GM21390 (cell line): ENCODE data around the gene ZC3H12D.
"Not testable (repeated sequence)": the region's sequence is repeated elsewhere in the genome, so short reads cannot be mapped to it uniquely, and the experiment has no call there.

Experiments used
- ATAC-seq: cut with Tn5 transposase; IDR thresholded peaks from one replicate; pipeline ENCODE4 v1.9.1; 2021; ENCODE audit not compliant: unreplicated experiment

Gene ZC3H12D

DNA sequence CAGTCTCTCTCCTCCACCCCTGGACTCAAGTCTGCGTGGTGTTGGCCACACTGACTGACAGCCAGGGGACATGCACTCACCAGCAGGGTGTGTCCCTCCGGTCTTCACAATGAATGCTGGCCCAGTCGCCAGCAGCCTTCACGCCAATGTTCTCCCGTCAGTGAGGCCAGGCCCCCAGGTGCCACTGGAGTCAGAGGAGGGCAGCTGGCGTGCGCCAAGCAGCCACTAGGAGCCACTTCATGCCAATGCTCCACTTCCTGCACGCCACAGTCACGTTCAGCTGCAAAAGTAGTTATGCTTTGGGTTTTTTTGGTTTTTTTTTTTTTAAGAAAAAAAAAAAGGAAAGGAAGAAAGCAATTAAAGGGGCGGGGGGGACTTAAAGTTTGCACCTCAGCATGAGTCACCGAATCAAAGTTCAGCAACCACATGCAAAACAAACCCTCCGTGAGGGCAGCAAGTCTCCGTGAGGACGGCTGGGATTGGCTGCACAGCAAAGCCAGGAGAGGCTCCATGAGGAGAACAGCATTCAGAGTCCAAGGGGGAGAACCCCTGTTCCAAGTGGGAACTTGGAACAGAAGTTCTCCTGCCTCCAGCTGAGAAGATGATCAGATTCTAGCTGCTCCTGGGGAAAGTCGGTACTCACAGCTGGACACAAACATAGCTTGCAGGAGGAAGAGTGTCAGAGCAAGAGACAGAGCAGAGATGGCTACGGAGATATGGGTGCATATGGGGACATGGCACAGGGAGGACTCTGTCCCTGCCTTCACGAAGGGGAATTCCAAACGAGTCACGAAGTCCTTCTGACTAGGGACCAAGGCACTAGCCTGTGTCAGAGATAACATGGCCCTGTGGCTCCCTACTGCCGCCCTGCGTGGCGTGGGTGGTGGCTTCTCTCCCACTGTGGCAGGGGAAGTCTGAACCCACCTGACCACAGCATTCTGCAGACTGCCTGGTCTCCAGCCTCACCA lies at the start of gene ZC3H12D:
TSS of gene ZC3H12D (minus strand) at position 282 of the 968 bp plus-strand sequence. CDS start 10,471 bp downstream, outside the sequence.
- ATAC-seq: peak; percentile 32

DNA sequence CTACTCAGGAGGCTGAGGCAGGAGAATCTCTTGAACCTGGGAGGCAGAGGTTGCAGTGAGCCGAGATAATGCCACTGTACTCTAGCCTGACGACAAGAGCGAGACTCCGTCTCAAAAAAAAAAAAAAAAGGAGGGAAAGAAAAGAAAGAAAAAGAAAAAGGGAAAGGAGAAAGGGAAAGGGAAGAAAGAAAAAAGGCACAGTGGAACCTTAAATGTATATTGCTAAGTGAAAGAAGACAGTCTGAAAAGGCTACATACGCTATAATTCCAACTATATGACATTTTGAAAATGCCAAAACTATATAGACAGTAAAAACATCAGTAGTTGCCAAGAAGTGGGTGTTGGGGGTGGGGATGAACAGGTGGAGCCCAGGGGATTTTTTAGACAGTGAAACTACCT lies 44.8 kb upstream of the ZC3H12D start:
- ATAC-seq: no peak

DNA sequence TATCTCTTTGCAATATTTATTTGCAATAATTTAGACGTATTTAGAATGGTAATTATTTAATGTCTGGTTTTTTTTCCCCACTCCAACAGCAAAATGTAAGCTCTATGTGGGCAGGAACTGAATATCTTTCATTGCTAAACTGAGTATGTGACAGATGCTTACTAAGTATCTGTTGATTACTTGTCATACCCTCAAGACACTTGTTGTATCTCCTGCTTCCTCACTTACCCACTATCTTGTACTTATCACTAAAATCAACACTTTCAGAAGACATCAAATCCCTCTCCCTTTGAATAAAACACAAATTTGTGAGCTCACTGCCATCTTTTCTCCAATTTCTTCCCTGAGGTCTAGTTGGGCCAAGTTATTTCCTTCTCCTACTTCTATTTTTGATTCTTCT lies 30.7 kb upstream of the ZC3H12D start:
- ATAC-seq: no peak

DNA sequence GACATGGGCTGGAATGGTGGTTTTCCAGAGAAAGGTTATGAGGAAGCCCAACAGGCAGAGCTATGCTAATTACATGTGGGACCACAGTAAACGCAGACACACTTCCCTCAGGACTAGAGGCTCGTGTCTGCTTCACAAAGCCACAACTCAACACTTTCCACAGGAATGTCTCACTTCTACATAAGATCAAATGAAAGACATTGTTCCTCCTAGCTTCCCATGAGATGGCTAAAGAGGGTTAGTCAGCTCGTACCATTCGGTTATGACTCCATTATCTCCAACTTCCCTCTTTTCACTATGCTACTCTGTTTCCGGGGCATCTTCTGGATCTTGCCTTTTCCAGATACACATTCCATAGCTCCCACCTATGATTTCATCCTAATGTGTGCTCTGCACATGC lies 29.1 kb upstream of the ZC3H12D start:
- ATAC-seq: no peak

DNA sequence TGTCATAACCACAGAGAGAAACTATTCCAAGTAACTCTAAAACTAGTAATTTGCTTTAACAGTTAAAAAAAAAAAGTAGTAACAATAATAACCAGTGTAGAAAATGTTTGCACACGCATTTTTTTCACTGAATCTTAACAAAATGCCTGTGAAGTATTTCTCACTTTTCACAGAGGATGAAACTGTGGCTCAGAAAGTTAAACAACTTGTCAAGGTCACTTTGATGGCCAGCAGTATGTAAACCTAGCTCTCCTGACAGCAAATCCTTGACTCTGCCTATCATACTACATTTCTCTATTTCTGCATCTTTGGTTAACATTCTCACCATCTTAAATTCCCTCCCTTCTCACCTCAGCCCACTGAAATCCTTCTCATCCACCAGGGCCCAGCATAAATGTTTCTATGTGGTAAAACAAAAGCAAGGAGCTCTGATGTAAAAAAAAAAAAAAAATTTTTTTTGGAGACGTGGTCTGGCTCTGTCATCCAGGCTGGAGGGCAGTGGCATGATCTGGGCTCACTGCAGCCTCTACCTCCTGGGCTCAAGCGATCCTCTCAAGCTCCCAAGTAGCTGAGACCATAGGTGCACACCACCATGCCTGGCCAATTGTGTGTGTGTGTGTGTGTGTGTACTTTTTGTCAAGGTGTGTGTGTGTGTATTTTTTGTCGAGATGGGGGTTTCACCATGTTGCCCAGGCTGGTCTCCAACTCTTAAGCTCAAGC lies 26.1 kb upstream of the ZC3H12D start:
- ATAC-seq: no peak

DNA sequence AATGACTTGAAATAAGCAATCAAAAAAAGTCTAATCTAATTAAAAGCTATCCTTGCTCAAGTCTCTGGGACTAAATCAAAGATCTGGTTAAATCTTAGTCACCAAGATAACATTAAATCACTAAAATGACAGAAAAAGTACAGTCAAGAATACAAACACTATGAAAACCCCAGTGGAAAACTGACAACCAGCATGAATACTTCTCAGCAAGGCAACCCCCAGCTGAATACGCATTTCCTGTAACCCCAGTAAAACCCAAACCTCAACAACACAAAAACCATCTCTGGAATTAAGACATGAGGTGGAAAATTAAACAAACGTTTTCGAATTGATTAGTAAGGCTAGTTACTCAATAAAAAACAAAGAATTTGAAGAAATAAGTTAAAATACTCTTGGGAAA lies 23.7 kb upstream of the ZC3H12D start:
- ATAC-seq: no peak

DNA sequence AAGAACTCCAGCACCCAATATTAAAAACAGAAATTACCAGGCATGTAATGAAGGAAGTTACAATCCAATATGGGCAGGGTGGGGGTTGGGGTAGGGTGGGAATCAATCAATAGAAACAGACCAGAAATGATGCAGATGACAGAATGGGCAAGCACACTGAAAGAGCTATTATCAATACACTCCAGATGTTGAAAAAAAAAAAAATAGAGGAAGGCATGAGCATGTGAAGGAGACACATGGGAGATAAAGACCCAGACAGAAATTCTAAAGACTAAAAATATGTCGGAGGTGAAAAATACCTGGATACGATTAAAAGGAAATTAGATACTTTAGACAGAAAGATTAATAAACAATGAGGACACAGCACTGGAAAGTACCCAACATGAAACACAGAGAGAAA lies 19.1 kb upstream of the ZC3H12D start:
- no peak for ATAC-seq

DNA sequence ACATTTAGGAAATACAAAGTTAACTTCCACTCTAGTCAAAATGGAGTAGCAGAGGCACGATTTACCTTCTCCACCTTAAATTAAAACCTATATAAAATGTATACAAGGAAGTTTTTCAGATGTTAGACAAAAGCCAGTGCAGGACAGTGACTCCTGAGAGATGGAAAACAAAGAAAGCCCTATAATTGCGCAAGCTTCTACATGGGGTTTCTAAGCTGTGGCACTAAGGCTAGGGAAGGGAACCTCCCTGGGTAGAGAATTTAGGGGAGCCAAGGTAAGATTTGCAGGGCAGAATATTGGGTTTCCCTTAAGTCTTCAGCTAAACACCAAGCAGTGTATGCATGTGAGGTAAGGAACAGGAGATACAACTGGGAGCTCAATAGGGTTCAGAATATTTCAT lies 18.5 kb upstream of the ZC3H12D start:
- no peak for ATAC-seq

DNA sequence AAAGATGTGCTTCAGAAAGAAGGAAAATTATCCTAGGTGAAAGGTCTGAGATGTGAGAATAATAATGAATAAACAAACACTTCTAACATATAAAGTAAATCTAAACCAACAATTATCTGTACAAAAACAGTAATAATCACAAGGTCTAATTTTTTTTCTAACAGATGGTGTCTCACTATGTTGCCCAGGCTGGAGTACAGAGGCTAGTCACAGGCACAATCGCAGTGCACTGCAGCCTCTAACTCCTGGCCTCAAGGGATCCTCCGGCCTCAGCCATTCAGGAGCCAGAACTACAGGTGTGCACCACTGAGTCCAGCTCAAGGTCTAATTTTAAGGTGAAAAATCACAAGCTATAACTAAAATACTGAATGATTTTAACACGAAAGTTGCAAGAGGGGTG lies 17.0 kb upstream of the ZC3H12D start:
- ATAC-seq: no peak

DNA sequence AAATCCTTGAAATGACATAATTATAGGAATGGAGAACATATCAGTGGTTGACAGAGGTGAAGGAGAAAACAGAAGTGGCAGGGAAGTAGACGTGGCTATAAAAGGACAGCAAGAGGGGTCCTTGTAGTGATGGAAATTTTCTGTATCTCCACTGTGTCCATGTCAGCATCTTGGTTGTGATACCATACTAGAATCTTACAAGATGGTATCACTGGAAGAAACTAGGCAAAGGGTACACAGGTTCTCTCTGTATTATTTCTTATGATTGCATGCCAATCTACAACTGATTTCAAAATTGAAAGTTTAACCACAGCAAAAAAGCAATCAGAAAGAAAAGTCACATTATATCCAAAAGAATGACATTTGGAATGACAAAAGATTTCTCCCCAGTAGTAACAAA lies 16.4 kb upstream of the ZC3H12D start:
- ATAC-seq: no peak

DNA sequence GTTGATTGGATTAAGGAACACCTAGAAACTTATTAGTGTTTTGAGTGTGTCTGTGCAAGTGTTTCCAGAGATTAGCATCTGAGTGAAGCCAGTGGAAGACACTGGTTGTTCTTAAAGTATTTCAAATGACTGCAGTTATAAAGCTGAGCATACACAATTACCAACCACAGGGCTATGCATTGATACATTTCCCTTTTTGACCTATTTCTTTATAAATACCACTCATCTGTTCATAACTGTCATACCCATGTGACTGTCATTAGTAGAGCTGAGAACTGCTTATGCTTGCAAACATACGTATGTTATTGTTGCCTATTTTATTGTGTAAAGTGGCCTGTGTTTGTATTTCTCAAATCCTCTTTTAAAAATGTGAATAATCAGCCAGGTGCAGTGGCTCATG lies 15.3 kb upstream of the ZC3H12D start:
- ATAC-seq: no peak

DNA sequence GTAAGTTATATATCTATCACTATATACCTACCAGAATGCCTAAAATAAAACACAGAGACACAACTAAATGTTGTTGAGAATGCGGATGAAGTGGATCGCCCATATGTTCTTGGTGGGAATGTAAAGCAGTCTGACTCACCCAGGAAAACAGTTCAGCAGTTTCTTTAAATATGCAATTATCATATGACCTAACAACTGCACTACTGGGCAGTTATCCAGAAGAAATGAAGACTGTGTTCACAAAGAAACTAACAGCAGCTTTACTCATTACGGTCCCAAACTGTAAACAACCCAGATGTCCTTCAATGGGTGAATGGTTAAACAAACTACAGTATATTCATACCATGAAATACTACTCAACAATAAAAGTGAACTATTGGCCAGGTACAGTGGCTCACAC lies 14.3 kb upstream of the ZC3H12D start:
- no peak for ATAC-seq

DNA sequence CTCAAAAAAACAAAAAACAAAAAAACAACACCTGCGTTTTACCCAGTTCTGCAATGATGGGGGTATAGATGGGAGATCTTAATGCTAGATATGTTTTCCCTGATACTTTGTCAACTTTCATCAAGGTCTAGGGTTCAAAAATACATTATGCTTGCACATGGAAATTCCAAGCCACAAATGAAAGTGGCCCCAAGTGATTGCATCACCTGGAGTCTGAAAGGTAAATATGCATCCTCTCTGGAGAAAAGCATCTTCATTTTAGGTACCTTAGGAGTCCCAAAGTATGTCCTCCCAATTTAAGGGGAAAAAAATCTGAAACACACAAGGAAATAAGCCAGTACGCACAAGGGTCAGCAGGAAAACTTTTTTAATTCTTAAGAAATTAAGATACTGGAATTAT lies 12.6 kb upstream of the ZC3H12D start:
- no peak for ATAC-seq

DNA sequence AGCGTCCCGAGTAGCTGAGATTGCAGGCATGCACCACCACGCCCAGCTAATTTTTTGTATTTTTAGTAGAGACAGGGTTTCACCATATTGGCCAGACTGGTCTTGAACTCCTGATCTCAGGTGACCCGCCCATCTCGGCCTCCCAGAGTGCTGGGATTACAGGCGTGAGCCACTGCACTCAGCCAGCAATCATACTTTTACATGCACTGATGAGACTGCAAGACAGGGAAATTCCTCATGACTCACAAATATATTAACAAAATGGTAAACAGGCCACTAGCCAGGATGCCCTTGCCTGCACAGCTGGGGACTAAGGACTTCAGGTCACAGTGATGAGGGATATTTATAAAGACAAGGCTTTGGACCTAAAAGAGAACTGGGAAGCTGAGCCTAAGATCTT lies 11.8 kb upstream of the ZC3H12D start:
- not testable (repeated sequence) for ATAC-seq

DNA sequence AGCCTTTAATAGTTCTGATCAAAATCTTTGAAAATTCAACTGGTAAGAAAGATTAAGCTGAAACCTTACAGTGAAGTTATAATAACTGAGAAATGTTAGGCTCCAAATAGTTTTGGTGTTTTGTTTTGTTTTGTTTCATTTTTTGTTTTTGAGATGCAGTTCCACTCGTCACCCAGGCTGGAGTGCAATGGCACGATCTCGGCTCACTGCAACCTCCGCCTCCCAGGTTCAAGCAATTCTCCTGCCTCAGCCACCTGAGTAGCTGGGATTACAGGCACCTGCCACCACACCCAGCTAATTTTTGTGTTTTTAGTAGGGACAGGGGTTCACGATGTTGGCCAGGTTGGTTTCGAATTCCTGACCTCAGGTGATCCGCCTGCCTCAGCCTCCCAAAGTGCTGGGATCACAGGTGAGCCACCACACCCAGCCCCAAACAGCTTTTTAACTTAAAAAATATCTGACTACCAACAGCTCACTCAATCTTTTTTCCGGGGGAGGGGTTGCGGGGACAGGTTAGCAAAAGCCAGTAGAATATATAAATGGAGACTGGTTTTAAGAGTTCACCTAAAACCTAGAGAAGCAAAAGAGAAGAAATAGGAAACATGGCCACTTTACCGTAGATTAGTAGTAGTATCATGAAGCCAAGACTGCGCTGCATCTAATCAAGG lies 10.7 kb upstream of the ZC3H12D start:
- ATAC-seq: not testable (repeated sequence)

DNA sequence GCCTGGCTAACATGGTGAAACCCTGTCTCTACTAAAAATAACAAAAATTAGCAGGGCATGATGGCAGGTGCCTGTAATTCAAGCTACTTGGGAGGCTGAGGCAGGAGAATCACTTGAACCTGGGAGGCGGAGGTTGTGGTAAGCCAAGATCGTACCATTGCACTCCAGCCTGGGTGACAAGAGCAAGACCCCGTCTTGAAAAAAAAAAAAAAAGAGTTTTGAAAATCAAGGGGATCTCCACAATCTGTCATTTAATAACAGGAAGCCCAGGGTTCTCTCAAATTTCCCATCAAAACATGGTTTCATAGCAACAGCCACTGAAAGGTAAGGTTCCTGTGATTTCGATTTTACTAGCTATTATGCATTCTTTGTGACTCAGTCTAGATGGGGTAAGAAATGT lies 10.0 kb upstream of the ZC3H12D start:
- peak; percentile 70 for ATAC-seq

DNA sequence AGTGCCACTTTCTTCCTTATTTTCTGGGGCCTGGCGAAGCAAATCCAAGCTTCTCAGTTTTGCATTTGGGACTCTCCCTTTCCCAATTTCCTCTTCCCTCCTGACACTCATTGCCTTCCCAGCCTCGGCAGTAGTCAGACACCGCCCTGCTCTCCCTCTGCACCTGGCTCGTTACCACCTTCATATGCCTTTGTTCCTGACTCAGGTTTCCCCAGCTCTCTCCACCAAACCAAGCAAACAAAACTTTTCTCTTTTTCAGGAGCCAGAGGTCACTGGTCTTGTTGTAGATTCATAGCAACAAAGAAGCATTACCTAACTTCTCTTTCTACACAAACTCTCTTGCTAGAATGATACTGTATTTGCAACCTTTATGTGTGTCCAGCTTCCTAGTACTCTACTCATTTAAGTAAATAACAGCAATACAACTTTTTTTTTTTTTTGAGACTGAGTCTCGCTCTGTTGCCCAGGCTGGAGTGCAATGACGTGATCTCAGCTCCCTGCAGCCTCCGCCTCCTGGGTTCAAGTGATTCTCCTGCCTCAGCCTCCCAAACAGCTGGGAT lies 9.0 kb upstream of the ZC3H12D start:
- no peak for ATAC-seq

DNA sequence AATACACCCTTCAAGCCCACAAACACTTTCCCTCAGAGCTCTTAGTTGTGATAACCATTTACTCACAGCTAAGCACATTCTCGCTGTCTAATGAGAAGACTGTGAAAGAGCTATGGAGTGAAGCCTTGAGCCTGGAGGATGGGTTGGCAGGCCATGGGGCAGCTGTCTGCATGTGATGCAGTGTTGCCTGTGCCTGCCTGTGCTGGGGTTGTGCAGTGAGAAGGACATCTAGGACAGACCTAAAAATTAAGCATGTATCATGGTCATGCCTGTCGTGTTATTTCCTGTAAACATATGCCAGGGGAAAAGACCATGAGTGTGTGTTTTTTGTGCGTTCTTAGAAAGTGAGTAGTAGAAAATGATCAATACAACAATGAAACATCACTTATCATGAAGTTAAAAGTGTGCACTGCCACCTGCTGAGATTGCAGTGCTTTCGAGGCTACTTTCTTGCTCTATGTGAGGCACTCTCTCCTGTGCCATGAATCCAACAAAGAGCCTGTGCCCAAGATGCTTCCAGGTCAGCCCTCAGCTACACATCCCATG lies 8.1 kb upstream of the ZC3H12D start:
- ATAC-seq: no peak

DNA sequence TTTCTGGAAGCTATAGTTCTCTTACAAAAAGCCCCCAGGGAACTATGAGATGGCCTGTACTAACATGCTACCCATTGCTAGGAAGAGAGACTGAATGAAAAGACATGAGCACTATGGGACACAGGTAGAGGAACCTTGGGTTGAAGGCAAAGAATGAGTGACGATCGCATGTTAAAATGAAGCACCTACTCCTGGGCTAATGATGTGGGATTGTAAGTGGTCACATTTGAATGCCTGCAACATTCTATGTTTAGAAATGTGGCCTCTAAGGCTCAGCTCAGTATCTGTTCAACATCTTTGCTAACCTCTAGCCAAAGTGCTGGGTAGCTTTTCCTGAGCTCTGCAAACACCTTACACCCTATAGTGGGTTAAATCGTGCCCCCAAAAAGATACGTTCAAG lies 5.2 kb upstream of the ZC3H12D start:
- no peak for ATAC-seq

DNA sequence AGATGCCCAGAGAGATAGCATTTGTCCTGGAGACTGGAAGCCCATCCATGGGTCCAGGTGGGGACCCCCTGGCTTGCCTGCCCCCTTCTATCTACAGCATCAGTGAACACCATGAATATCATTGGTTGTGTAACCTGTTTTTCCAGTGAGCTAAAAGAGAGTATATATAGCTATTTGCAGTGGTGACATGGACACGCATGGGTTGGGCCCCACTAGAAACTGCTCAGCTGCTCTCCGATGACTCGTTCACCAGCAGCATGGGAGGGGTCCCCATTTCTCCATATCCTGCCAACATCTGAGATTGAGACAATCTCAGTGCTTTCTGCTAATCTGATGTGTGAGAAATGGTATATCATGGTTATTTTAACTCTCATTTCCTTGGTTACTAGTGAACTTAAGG lies 4.0 kb upstream of the ZC3H12D start:
- no peak for ATAC-seq

DNA sequence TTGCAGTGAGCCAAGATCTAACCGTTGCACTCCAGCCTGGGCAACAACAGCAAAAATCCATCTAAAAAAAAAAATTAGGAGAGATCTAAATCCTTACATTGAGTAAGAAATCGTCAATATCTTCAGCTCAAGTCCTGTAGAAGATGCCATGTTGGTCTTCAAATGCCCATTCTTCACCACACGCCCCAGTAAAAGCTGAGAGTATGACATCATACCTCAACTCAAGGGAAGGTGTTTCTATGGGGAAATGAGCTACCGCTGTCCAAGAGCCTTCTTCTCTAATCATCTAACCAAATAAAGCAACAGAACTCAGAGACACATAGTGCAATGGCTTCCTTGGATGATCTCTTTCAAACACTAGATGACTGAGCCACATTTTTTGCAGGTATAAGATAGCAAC lies 2.5 kb upstream of the ZC3H12D start:
- ATAC-seq: no peak
